Sigmoid colon (tissue), 7 donors: Measurements from ENCODE around the gene PRR7. TPM values are rescaled to one million over a fixed set of nuclear protein-coding genes. Genes with fewer than 3 reads are reported as not detected.
A peak's percentile ranks its signal among the peaks of the same experiment; 100 is the strongest.
"Not testable (repeated sequence)": the region's sequence is repeated elsewhere in the genome, so short reads cannot be mapped to it uniquely, and the experiment has no call there.

Experiments used
- DNase-seq: peaks from one replicate; pipeline ENCODE4 v3.0.0-alpha.2; 2019
- H3K27ac ChIP-seq, 4 donors: fragments of 200-600 bp; sonication (generic); one replicate each; pipeline ENCODE4 v1.5.1; 2016 to 2019; ENCODE audit warnings: mild to moderate bottlenecking in 1 of 4
- H3K27me3 ChIP-seq, 3 donors: fragments of 200-600 bp; sonication (generic); one replicate each; pipeline ENCODE4 v1.5.1; 2019; ENCODE audit warnings: mild to moderate bottlenecking in 1 of 3
- H3K36me3 ChIP-seq, 4 donors: fragments of 200-600 bp; sonication (generic); one replicate each; pipeline ENCODE4 v1.5.1; 2016 to 2019
- H3K4me1 ChIP-seq, 4 donors: fragments of 200-600 bp; sonication (generic); one replicate each; pipeline ENCODE4 v1.5.1; 2017 to 2019
- H3K4me3 ChIP-seq, 4 donors: fragments of 200-600 bp; sonication (generic); one replicate each; pipeline ENCODE4 v1.5.1; 2017 to 2019; ENCODE audit warnings: mild to moderate bottlenecking in 2 of 4, moderate library complexity in 1 of 4
- H3K9me3 ChIP-seq, 4 donors: fragments of 200-600 bp in 3 of 4; sonication (generic) in 3 of 4; one replicate each; pipeline versions ENCODE4 v1.5.1 to v1.6.1; 2013 to 2019
- EP300 ChIP-seq, 4 donors: sonication (generic); formaldehyde crosslinking; IDR thresholded peaks; one replicate each; pipeline ENCODE4 v1.6.1; 2017; ENCODE audit warnings: antibody characterized with exemption in 4 of 4
- POLR2A ChIP-seq, 2 donors: fragments of 450-650 bp; IDR thresholded peaks; one replicate each; pipeline ENCODE4 v1.6.1; 2016; ENCODE audit warnings: antibody characterized with exemption in 2 of 2, mild to moderate bottlenecking in 2 of 2, moderate library complexity in 2 of 2
- POLR2AphosphoS5 ChIP-seq, 4 donors: sonication (generic); formaldehyde crosslinking; IDR thresholded peaks; one replicate each; pipeline ENCODE4 v1.6.1; 2017; ENCODE audit warnings: antibody characterized with exemption in 4 of 4
- WGBS, 2 donors: extraction: QIAGEN DNeasy Blood & Tissue Kit; methylation state at CpG; one replicate each; pipeline ENCODE4 v1.1.7; 2013; 5-methylcytosine and 5-hydroxymethylcytosine counted together
- intact Hi-C: fragments of 100-400 bp; cut with DNase I; formaldehyde crosslinking; loops from one replicate; pipeline ENCODE4 v1.15.1; 2023
- polyA plus RNA-seq, 3 donors: library from polyadenylated mRNA; stranded (reverse); fragments of 200-250 nt; gene quantifications; one replicate each; pipeline ENCODE4 v1.2.3, GENCODE V29; 2013
- total RNA-seq, 4 donors: library from RNA; depleted of rRNA; stranded (reverse); fragments of >200 nt; gene quantifications; one replicate each; pipeline ENCODE4 v1.1.0, GENCODE V29; 2016
- TF ChIP-seq, protein P1 (sequence below), 4 experiments: fragments of 450-650 bp in 3 of 4; fragments of 200-600 bp in 1 of 4; IDR thresholded peaks; one replicate each; pipeline ENCODE4 v1.5.1; 2016 to 2019; ENCODE audit warnings: antibody characterized with exemption in 4 of 4, mild to moderate bottlenecking in 3 of 4, moderate library complexity in 2 of 4
- donor health status: healthy with polysubstance abuse.
- donor health status: Bipolar disorder and iron deficiency.
- donor health status: healthy.

The PRR7 gene
- total and polyA plus RNA-seq, 7 donors = 0.82 to 3.7 (median 2.2) TPM; not detected in 2

DNA sequence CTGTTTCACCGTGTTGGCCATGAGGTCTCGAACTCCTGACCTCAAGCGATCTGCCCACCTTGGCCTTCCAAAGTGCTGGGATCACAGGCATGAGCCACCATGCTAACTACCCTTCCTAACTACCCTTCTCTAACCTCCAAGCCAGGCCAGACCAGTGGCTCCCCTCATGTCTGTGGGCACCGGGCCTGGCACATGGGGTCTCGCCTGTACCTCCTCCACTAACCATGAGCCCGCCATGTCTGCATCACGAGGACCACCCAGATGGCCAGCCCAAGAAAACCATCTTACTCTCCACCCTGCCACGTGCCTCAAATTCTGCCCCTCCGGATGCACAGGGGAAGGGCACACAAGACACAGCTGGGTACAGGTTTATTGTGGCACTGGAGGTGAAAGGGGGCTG lies 36.4 kb downstream of the PRR7 start:
- intact Hi-C loops = no loop called here
- peak overlapping the region; percentile 95 to 99 (median 96) for H3K27ac ChIP-seq
- H3K4me1 ChIP-seq = peaks cover 0 to 95% (median 85%) of the 10 kb centered on the region in 4 donors
- TF ChIP-seq POLR2AphosphoS5 (IDR thresholded peaks at IDR 0.05) (peak in 1 of 4 donors; percentile 6), POLR2A (IDR thresholded peaks at IDR 0.05) (no peak)
- H3K4me3 ChIP-seq = no peak overlapping the region
- WGBS, 2 donors = 93 to 94% methylated on average over 9 of the region's 9 CpGs
- no peaks in the 10 kb centered on the region for H3K27me3 ChIP-seq
- H3K9me3 ChIP-seq = no peaks in the 10 kb centered on the region
- H3K36me3 ChIP-seq = peaks cover 22 to 62% (median 41%) of the 10 kb centered on the region in 4 donors
- no peak for DNase-seq

DNA sequence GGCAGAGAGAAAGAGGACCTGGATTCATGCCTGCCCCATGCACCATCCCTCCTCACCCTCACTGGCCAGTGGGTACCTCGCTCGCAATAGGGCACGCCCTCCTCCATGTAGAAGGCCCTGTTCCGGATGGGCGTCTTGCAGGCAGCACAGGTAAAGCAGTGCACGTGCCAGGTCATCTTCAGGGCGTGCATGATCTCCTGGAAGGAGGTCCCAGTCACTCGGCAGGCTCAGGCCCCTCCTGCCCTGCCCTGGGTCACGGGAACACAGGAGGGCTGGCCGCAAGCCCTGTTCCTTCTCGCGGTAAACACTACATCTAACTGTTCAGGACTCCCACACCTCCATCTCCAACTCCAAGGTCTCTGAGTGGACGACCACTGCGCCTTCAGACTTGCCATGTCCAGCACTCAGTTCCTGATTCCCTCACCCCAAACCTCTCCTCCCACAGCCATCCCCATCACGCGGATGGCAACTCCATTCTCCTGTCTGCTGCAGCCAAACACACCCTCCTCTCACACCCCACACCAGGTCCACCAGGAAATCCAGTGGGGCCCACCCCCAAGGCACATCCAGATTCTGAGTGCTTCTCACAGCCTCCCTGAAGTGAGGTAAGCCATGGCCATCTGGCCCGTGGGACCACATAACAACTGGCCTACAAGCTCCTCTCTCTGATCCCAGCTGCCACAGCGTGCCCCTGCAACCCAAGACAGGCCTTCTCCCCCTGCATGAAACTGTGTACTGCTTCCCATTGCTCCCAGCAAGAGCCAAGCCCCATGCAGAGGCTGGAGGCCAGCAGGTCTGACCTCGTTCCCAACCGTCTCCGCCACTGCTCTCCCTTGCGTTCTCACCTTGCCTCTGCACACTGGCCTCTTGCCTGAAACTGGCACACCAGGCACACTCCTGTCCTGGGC lies 37.6 kb downstream of the PRR7 start:
- no peak overlapping the region for H3K4me3 ChIP-seq
- intact Hi-C loops = no loop called here
- WGBS, 2 donors = 88 to 91% methylated on average over 22 of the region's 22 CpGs
- peaks cover 0 to 95% (median 84%) of the 10 kb centered on the region in 4 donors for H3K4me1 ChIP-seq
- peaks cover 34 to 74% (median 52%) of the 10 kb centered on the region in 4 donors for H3K36me3 ChIP-seq
- H3K27ac ChIP-seq = peak overlapping the region; percentile 95 to 99 (median 96)
- TF ChIP-seq EP300 (IDR thresholded peaks at IDR 0.05) (no peak), POLR2AphosphoS5 (IDR thresholded peaks at IDR 0.05) (peak in 2 of 4 donors; percentile 66 to 76), POLR2A (IDR thresholded peaks at IDR 0.05) (no peak)
- TF ChIP-seq, protein P1, sequence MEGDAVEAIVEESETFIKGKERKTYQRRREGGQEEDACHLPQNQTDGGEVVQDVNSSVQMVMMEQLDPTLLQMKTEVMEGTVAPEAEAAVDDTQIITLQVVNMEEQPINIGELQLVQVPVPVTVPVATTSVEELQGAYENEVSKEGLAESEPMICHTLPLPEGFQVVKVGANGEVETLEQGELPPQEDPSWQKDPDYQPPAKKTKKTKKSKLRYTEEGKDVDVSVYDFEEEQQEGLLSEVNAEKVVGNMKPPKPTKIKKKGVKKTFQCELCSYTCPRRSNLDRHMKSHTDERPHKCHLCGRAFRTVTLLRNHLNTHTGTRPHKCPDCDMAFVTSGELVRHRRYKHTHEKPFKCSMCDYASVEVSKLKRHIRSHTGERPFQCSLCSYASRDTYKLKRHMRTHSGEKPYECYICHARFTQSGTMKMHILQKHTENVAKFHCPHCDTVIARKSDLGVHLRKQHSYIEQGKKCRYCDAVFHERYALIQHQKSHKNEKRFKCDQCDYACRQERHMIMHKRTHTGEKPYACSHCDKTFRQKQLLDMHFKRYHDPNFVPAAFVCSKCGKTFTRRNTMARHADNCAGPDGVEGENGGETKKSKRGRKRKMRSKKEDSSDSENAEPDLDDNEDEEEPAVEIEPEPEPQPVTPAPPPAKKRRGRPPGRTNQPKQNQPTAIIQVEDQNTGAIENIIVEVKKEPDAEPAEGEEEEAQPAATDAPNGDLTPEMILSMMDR (IDR thresholded peaks at IDR 0.05) = no peak
- no peaks in the 10 kb centered on the region for H3K9me3 ChIP-seq
- no peaks in the 10 kb centered on the region for H3K27me3 ChIP-seq
- DNase-seq = no peak

DNA sequence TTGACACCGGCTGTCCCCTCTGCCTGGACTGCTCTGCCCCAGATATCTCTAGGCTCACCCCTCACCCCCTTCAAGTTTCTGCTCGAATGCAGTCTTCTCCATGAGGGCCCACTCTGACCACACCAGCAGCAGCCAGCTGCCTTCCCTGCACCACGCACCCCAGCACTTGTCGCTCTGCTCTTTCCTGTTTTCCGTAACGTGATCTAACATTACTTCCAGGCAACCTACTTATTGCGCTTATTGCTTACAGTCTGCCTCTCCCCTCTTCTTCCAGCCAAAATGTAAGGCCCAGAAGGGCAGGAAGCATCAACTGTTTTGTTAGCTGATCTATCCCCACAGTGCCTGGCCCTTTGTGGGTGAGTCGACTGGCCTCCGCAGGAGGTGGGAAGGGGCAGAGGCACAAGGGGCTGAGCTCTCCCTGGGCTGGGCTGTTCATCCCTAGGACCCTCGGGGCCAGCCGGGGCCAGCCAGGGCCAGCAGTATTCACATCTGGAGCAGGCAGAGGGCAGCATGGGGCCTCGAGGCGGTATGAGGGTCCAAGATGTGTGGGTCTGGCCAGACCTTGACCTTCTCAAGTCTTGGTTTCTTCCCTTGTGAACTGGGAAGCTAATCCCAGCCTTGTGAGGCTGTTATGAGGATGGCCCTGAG lies 38.4 kb downstream of the PRR7 start:
- Histone ChIP-seq H3K27me3 (no peaks in the 10 kb centered on the region), H3K4me1 (peaks cover 0 to 95% (median 84%) of the 10 kb centered on the region in 4 donors), H3K9me3 (no peaks in the 10 kb centered on the region), H3K36me3 (peaks cover 42 to 82% (median 60%) of the 10 kb centered on the region in 4 donors), H3K27ac (peak overlapping the region; percentile 95 to 99 (median 96)), H3K4me3 (no peak overlapping the region)
- no peak for DNase-seq
- intact Hi-C loops = no loop called here
- peak in 2 of 4 donors; percentile 58 to 72 for TF ChIP-seq POLR2AphosphoS5 (IDR thresholded peaks at IDR 0.05)
- TF ChIP-seq, protein P1 (IDR thresholded peaks at IDR 0.05) = no peak
- 77 to 84% methylated on average over 13 of the region's 13 CpGs for WGBS, 2 donors

DNA sequence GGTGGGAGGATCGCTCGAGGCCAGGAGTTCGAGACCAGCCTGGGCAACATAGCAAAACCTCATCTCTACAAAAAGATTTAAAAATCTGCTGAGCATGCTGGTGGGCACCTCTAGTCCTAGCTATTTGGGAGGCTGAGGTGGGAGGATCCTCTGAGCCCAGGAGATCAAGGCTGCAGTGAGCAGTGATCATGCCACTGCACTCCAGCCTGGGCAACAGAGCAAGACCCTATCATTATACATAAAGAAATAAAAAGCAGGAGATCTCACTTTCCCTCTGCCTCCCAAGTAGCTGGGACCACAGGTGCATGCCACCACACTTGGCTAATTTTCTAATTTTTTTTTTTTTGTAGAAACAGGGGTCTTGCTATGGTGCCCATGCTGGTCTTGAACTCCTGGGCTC lies 39.1 kb downstream of the PRR7 start:
- H3K4me1 ChIP-seq = peaks cover 0 to 96% (median 85%) of the 10 kb centered on the region in 4 donors
- H3K36me3 ChIP-seq = peaks cover 46 to 88% (median 64%) of the 10 kb centered on the region in 4 donors
- intact Hi-C loops, H3K4me3 ChIP-seq, DNase-seq, H3K9me3 ChIP-seq, H3K27me3 ChIP-seq: not testable (repeated sequence)
- 97 to 98% methylated on average over 3 of the region's 3 CpGs for WGBS, 2 donors
- peak overlapping the region; percentile 95 to 99 (median 96) for H3K27ac ChIP-seq

DNA sequence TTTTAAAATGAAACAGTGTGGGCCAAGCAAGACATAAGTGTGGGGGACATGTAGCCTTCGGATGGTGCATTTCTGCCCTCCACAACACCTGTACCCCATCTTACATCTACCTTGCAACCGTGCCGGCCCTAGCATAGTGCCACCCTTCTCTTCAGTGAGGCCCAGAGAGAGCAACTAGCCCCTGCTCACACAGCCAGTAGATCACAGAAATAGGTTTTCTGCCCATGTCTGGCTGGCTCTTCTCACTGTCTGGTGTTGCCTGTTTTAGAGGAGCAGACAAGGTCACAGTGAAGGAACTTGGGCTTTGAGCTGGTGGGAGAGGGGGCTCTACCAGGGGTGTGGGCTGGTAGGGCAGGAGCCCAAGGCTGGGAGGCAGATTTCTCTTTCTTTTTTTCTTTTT lies 39.6 kb downstream of the PRR7 start:
- Histone ChIP-seq H3K4me1 (peaks cover 0 to 97% (median 85%) of the 10 kb centered on the region in 4 donors), H3K36me3 (peaks cover 48 to 91% (median 68%) of the 10 kb centered on the region in 4 donors), H3K27ac (peak overlapping the region; percentile 38 to 99 (median 96)), H3K4me3 (no peak overlapping the region), H3K9me3 (no peaks in the 10 kb centered on the region), H3K27me3 (no peaks in the 10 kb centered on the region)
- intact Hi-C loops = no loop called here
- no peak for DNase-seq
- WGBS, 2 donors = 91 to 97% methylated on average over 3 of the region's 3 CpGs
- TF ChIP-seq POLR2A (IDR thresholded peaks at IDR 0.05) (no peak), EP300 (IDR thresholded peaks at IDR 0.05) (no peak), POLR2AphosphoS5 (IDR thresholded peaks at IDR 0.05) (peak in 2 of 4 donors; percentile 55 to 61)
- TF ChIP-seq, protein P1 (IDR thresholded peaks at IDR 0.05) = no peak
